ENCODE results near the gene FOXJ3. TPM values are rescaled to one million over a fixed set of nuclear protein-coding genes. Genes with fewer than 3 reads are reported as not detected.

Gene FOXJ3
- total and polyA plus RNA-seq, 7 donors = 14.4 to 53.8 (median 39.9) TPM

GRCh38 chr1:42332877-42333276 lies 2.2 kb downstream of the FOXJ3 start:
- intact Hi-C loops (cut with DNase I) = loop anchor here (5.0 to 10.0 kb wide), 4 partner anchors 161 to 432 kb away; partner anchors contain the start of genes C1orf50, P3H1 and PPIH
- Histone ChIP-seq H3K27ac (no peak overlapping the region), H3K4me1 (peaks cover 0 to 40% (median 34%) of the 10 kb centered on the region in 4 donors), H3K4me3 (no peak overlapping the region), H3K27me3 (no peaks in the 10 kb centered on the region), H3K9me3 (no peaks in the 10 kb centered on the region), H3K36me3 (no peaks in the 10 kb centered on the region)
- no peak for DNase-seq
- 78 to 85% methylated on average over 6 of the region's 6 CpGs for whole genome bisulfite sequencing, 2 donors
- TF ChIP-seq EP300 (IDR thresholded peaks at IDR 0.05) (no peak), POLR2AphosphoS5 (IDR thresholded peaks at IDR 0.05) (no peak), CTCF (IDR thresholded peaks at IDR 0.05) (no peak), POLR2A (IDR thresholded peaks at IDR 0.05) (no peak)

- H3K27me3 ChIP-seq = no peaks in the 10 kb centered on the region
- H3K4me3 ChIP-seq = no peak overlapping the region
- no peak overlapping the region for H3K27ac ChIP-seq
- H3K36me3 ChIP-seq = no peaks in the 10 kb centered on the region
- 96 to 98% methylated on average over 10 of the region's 10 CpGs for WGBS, 2 donors
- intact Hi-C loops (cut with DNase I) = loop anchor here (5.0 to 10.0 kb wide), 4 partner anchors 158 to 435 kb away; partner anchors contain the start of genes C1orf50, P3H1 and PPIH
- no peaks in the 10 kb centered on the region for H3K9me3 ChIP-seq
- no peak for DNase-seq
- H3K4me1 ChIP-seq = peaks cover 0 to 46% (median 34%) of the 10 kb centered on the region in 4 donors
- TF ChIP-seq EP300 (IDR thresholded peaks at IDR 0.05) (no peak), CTCF (IDR thresholded peaks at IDR 0.05) (no peak), POLR2AphosphoS5 (IDR thresholded peaks at IDR 0.05) (no peak), POLR2A (IDR thresholded peaks at IDR 0.05) (no peak)
Measured at GRCh38 chr1:42330215-42330614, 4.8 kb downstream of the FOXJ3 start.

GRCh38 chr1:42328916-42329496 lies 6.0 kb downstream of the FOXJ3 start:
- H3K27ac ChIP-seq = no peak overlapping the region
- peaks cover 0 to 54% (median 36%) of the 10 kb centered on the region in 4 donors for H3K4me1 ChIP-seq
- intact Hi-C loops (cut with DNase I) = no loop called here
- H3K27me3 ChIP-seq = no peaks in the 10 kb centered on the region
- H3K9me3 ChIP-seq = no peaks in the 10 kb centered on the region
- no peak for DNase-seq
- TF ChIP-seq POLR2A (IDR thresholded peaks at IDR 0.05) (no peak), EP300 (IDR thresholded peaks at IDR 0.05) (no peak), POLR2AphosphoS5 (IDR thresholded peaks at IDR 0.05) (no peak), CTCF (IDR thresholded peaks at IDR 0.05) (no peak)
- H3K4me3 ChIP-seq = no peak overlapping the region
- WGBS, 2 donors = 96 to 98% methylated on average over 4 of the region's 4 CpGs
- no peaks in the 10 kb centered on the region for H3K36me3 ChIP-seq

- DNase-seq = no peak
- intact Hi-C loops (cut with DNase I) = no loop called here
- no peak for TF ChIP-seq CTCF (IDR thresholded peaks at IDR 0.05)
- TF ChIP-seq EP300 (IDR thresholded peaks at IDR 0.05) = no peak
- TF ChIP-seq POLR2A (IDR thresholded peaks at IDR 0.05) = no peak
- Histone ChIP-seq H3K4me1 (peaks cover 0 to 51% (median 33%) of the 10 kb centered on the region in 4 donors), H3K4me3 (no peak overlapping the region), H3K27ac (no peak overlapping the region), H3K27me3 (no peaks in the 10 kb centered on the region), H3K36me3 (no peaks in the 10 kb centered on the region), H3K9me3 (no peaks in the 10 kb centered on the region)
- WGBS, 2 donors = 95% methylated on average over 5 of the region's 5 CpGs
Measured at GRCh38 chr1:42328047-42328625, 6.9 kb downstream of the FOXJ3 start.

Measured in sigmoid colon (tissue), 7 donors.